Peyer's patch (tissue), 4 donors: Measurements from ENCODE around the gene KRTAP5-5.

Experiments
- POLR2A ChIP-seq, 2 donors: fragments of 450-650 bp; IDR thresholded peaks; one replicate each; pipeline ENCODE4 v1.5.1; 2017; ENCODE audit warnings: antibody characterized with exemption in 2 of 2, mild to moderate bottlenecking in 2 of 2, moderate library complexity in 2 of 2
- TF ChIP-seq, protein P1 (sequence below), 6 experiments: fragments of 450-650 bp in 4 of 6; fragments of 200-600 bp in 2 of 6; sonication (generic) in 1 of 6; IDR thresholded peaks; one replicate each; pipeline ENCODE4 v1.5.1; 2017 to 2019; ENCODE audit warnings: antibody characterized with exemption in 6 of 6, mild to moderate bottlenecking in 3 of 6, moderate library complexity in 1 of 6

DNA sequence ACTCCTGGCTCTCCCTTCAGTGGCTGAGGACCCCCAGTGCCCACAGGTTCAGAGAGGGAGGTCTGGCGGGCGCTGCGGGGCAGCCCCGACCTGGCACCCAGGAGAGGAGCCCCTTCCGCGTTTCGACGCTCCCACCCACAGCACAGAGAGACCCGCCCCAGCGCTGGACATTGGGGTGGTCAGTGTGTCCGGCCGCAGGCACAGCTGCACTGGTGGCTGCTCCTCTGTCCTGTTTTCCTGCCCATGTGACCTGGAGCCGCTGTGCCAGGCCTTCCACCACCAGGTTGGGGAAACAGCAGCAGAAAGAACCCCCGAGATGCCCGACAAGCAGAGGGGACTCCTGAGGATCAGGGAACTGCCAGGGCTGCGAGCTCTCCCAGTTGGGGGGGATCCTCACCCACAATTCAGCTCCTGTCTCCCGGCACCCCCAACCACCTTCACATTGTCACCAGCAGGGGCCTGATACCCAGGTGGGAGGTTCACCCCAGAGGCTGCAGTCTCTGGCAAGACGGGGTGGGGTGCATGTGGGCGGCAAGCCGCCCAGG lies 13.6 kb downstream of the KRTAP5-5 start:
- no peak for TF ChIP-seq POLR2A (IDR thresholded peaks at IDR 0.05)
- TF ChIP-seq, protein P1, sequence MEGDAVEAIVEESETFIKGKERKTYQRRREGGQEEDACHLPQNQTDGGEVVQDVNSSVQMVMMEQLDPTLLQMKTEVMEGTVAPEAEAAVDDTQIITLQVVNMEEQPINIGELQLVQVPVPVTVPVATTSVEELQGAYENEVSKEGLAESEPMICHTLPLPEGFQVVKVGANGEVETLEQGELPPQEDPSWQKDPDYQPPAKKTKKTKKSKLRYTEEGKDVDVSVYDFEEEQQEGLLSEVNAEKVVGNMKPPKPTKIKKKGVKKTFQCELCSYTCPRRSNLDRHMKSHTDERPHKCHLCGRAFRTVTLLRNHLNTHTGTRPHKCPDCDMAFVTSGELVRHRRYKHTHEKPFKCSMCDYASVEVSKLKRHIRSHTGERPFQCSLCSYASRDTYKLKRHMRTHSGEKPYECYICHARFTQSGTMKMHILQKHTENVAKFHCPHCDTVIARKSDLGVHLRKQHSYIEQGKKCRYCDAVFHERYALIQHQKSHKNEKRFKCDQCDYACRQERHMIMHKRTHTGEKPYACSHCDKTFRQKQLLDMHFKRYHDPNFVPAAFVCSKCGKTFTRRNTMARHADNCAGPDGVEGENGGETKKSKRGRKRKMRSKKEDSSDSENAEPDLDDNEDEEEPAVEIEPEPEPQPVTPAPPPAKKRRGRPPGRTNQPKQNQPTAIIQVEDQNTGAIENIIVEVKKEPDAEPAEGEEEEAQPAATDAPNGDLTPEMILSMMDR (IDR thresholded peaks at IDR 0.05): no peak
